SK-N-SH (cell line): ENCODE measurements around the gene TYMS. TPM values are rescaled to one million over a fixed set of nuclear protein-coding genes. Genes with fewer than 3 reads are reported as not detected.

ENCODE experiments used
- CTCF ChIA-PET: fragments of 300-600, 350-600 bp; formaldehyde crosslinking; extraction: SDS; loops from one replicate; lab custom pipeline; 2021; lab: Yijun Ruan, JAX
- POLR2A ChIA-PET: fragments of 350-600 bp; sonication (Branson Sonifier 250); formaldehyde crosslinking; extraction: SDS; loops from one replicate; lab custom pipeline; 2020; ENCODE audit warnings: antibody characterized with exemption, inconsistent platforms; lab: Yijun Ruan, JAX
- DNase-seq: peaks from one replicate; pipeline ENCODE4 v3.0.0; 2012
- H2AFZ ChIP-seq: fragments of 200-600 bp; sonication (generic); 2 replicates; pipeline ENCODE4 v1.8.1; 2016; ENCODE audit warnings: antibody characterized with exemption, mild to moderate bottlenecking, low read depth
- H3F3A ChIP-seq: fragments of 200-600 bp; sonication (generic); replicated peaks from 2 replicates; pipeline ENCODE3; 2016; ENCODE audit warnings: antibody characterized with exemption, mild to moderate bottlenecking; ENCODE audit not compliant: insufficient read depth
- H3K27ac ChIP-seq, 2 experiments: fragments of 200-500 bp in 1 of 2; fragments of 200-600 bp in 1 of 2; sonication (Bioruptor generic) in 1 of 2; sonication (generic), shearing (Covaris generic) in 1 of 2; 2 replicates each; pipeline versions ENCODE4 v1.5.1 to v1.6.1; 2014 to 2016; ENCODE audit warnings: low read depth in 2 of 2, inconsistent platforms in 1 of 2, low read length in 1 of 2, mild to moderate bottlenecking in 1 of 2, mixed read lengths in 1 of 2
- H3K27me3 ChIP-seq: fragments of 200-600 bp; sonication (generic), shearing (Covaris generic); 2 replicates; pipeline ENCODE4 v1.6.1; 2016; ENCODE audit warnings: mixed run types; ENCODE audit not compliant: insufficient read depth
- H3K36me3 ChIP-seq, 2 experiments: fragments of 200-500 bp in 1 of 2; fragments of 200-600 bp in 1 of 2; sonication (Bioruptor generic) in 1 of 2; sonication (generic) in 1 of 2; replicated peaks in 1 of 2; 2 replicates each; pipeline versions ENCODE3 to v1.5.1; 2014 to 2016; ENCODE audit warnings: low read length in 1 of 2, mild to moderate bottlenecking in 1 of 2; ENCODE audit not compliant: insufficient read depth in 2 of 2, control insufficient read depth in 1 of 2
- H3K4me1 ChIP-seq, 2 experiments: fragments of 200-500 bp in 1 of 2; fragments of 200-600 bp in 1 of 2; sonication (Bioruptor generic) in 1 of 2; sonication (generic), shearing (Covaris generic) in 1 of 2; 2 replicates each; pipeline versions ENCODE4 v1.5.1 to v1.6.1; 2014 to 2016; ENCODE audit warnings: low read depth in 1 of 2, low read length in 1 of 2, mixed run types in 1 of 2; ENCODE audit not compliant: insufficient read depth in 2 of 2, control insufficient read depth in 1 of 2
- H3K4me2 ChIP-seq: fragments of 200-600 bp; sonication (generic), shearing (Covaris generic); 2 replicates; pipeline ENCODE4 v1.6.1; 2017; ENCODE audit warnings: mixed run types
- H3K4me3 ChIP-seq, 2 experiments: fragments of 200-500 bp in 1 of 2; fragments of 200-600 bp in 1 of 2; sonication (Bioruptor generic) in 1 of 2; sonication (generic), shearing (Covaris generic) in 1 of 2; 2 replicates each; pipeline versions ENCODE4 v1.5.1 to v1.8.1; 2014 to 2016; ENCODE audit warnings: low read depth in 2 of 2, inconsistent platforms in 1 of 2, low read length in 1 of 2, mild to moderate bottlenecking in 1 of 2, mixed read lengths in 1 of 2, moderate library complexity in 1 of 2
- H3K79me2 ChIP-seq: fragments of 200-600 bp; sonication (generic); 2 replicates; pipeline ENCODE4 v1.8.1; 2017; ENCODE audit warnings: mild to moderate bottlenecking; ENCODE audit not compliant: insufficient read depth
- H3K9ac ChIP-seq: fragments of 200-600 bp; sonication (generic); 2 replicates; pipeline ENCODE4 v1.6.1; 2017; ENCODE audit warnings: mixed run types
- H3K9me2 ChIP-seq: fragments of 200-600 bp; sonication (generic); 2 replicates; pipeline ENCODE4 v1.6.1; 2017; ENCODE audit warnings: mixed run types
- H3K9me3 ChIP-seq: fragments of 200-600 bp; sonication (generic); 2 replicates; pipeline ENCODE4 v1.6.1; 2017; ENCODE audit warnings: mixed run types, mild to moderate bottlenecking, moderate library complexity
- H4K20me1 ChIP-seq: fragments of 200-600 bp; sonication (generic); 2 replicates; pipeline ENCODE4 v1.6.1; 2017; ENCODE audit warnings: mild to moderate bottlenecking, mixed run types; ENCODE audit not compliant: insufficient read depth
- FOSL2 ChIP-seq: IDR thresholded peaks from 2 replicates; pipeline ENCODE4 v1.4.0; 2012; ENCODE audit warnings: low read depth, mild to moderate bottlenecking, moderate library complexity, borderline replicate concordance
- FOXJ3 ChIP-seq: sonication (generic); formaldehyde crosslinking; IDR thresholded peaks from 2 replicates; pipeline ENCODE4 v1.5.1; 2020; ENCODE audit warnings: mild to moderate bottlenecking, missing genetic modification reagents
- GATA2 ChIP-seq: sonication (generic); formaldehyde crosslinking; IDR thresholded peaks from 2 replicates; pipeline ENCODE4 v1.5.0; 2020; ENCODE audit warnings: mild to moderate bottlenecking, missing genetic modification reagents
- MEF2A ChIP-seq: IDR thresholded peaks from 2 replicates; pipeline ENCODE4 v1.4.0; 2012; ENCODE audit warnings: low read depth, borderline replicate concordance
- NFIC ChIP-seq: IDR thresholded peaks from 2 replicates; pipeline ENCODE4 v1.4.0; 2012; ENCODE audit warnings: borderline replicate concordance
- NRF1 ChIP-seq: IDR thresholded peaks from 2 replicates; pipeline ENCODE4 v1.6.1; 2012; ENCODE audit warnings: low read depth, mild to moderate bottlenecking, low read length
- RFX5 ChIP-seq: IDR thresholded peaks from 2 replicates; pipeline ENCODE4 v1.6.1; 2012; ENCODE audit warnings: mild to moderate bottlenecking, improper control_type of control experiment, low read length
- TEAD4 ChIP-seq: IDR thresholded peaks from 2 replicates; pipeline ENCODE4 v1.4.0; 2012; ENCODE audit warnings: mild to moderate bottlenecking, borderline replicate concordance; ENCODE audit not compliant: insufficient read depth
- YY1 ChIP-seq: IDR thresholded peaks from 2 replicates; pipeline ENCODE4 v1.4.0; 2012; ENCODE audit warnings: low read depth, mild to moderate bottlenecking
- WGBS: methylation state at CpG from one replicate; pipeline ENCODE4 v1.1.6; 2017; ENCODE audit warnings: low lambda C conversion rate; 5-methylcytosine and 5-hydroxymethylcytosine counted together
- polyA plus RNA-seq, 3 experiments: library from polyadenylated mRNA; depleted of rRNA; stranded (reverse); fragments of >200 nt; gene quantifications; 2 replicates each; pipeline ENCODE4 v1.2.3, GENCODE V29; 2012
- TF ChIP-seq, protein P1 (sequence below): IDR thresholded peaks from 2 replicates; pipeline ENCODE4 v1.6.1; 2012; ENCODE audit warnings: mild to moderate bottlenecking, low read depth, low read length, moderate library complexity
- TF ChIP-seq, protein P2 (sequence below): IDR thresholded peaks from 2 replicates; pipeline ENCODE4 v1.4.0; 2012; ENCODE audit warnings: low read depth, borderline replicate concordance
- TF ChIP-seq, protein P3 (sequence below): fragments of 150-350 bp; IDR thresholded peaks from 2 replicates; pipeline ENCODE4 v1.6.1; 2016; ENCODE audit warnings: mild to moderate bottlenecking, low read depth, low read length
- TF ChIP-seq, protein P4 (sequence below): fragments of 150-350 bp; IDR thresholded peaks from 2 replicates; pipeline ENCODE4 v1.6.1; 2017; ENCODE audit warnings: antibody characterized with exemption, low read length, low read depth, borderline replicate concordance

Gene TYMS
- polyA plus RNA-seq, 1 of the 3 experiments (the other 2 are of a cell fraction), result 101 TPM

GRCh38 chr18:657311-658000 lies at the start of gene TYMS (continued):
- TF ChIP-seq, protein P1, sequence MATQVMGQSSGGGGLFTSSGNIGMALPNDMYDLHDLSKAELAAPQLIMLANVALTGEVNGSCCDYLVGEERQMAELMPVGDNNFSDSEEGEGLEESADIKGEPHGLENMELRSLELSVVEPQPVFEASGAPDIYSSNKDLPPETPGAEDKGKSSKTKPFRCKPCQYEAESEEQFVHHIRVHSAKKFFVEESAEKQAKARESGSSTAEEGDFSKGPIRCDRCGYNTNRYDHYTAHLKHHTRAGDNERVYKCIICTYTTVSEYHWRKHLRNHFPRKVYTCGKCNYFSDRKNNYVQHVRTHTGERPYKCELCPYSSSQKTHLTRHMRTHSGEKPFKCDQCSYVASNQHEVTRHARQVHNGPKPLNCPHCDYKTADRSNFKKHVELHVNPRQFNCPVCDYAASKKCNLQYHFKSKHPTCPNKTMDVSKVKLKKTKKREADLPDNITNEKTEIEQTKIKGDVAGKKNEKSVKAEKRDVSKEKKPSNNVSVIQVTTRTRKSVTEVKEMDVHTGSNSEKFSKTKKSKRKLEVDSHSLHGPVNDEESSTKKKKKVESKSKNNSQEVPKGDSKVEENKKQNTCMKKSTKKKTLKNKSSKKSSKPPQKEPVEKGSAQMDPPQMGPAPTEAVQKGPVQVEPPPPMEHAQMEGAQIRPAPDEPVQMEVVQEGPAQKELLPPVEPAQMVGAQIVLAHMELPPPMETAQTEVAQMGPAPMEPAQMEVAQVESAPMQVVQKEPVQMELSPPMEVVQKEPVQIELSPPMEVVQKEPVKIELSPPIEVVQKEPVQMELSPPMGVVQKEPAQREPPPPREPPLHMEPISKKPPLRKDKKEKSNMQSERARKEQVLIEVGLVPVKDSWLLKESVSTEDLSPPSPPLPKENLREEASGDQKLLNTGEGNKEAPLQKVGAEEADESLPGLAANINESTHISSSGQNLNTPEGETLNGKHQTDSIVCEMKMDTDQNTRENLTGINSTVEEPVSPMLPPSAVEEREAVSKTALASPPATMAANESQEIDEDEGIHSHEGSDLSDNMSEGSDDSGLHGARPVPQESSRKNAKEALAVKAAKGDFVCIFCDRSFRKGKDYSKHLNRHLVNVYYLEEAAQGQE, result no peak
- TF ChIP-seq, protein P2, sequence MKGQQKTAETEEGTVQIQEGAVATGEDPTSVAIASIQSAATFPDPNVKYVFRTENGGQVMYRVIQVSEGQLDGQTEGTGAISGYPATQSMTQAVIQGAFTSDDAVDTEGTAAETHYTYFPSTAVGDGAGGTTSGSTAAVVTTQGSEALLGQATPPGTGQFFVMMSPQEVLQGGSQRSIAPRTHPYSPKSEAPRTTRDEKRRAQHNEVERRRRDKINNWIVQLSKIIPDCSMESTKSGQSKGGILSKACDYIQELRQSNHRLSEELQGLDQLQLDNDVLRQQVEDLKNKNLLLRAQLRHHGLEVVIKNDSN, result no peak
- TF ChIP-seq TEAD4, result no peak
- TF ChIP-seq FOXJ3 (CRISPR knock-in tag), result no peak
- TF ChIP-seq, protein P3, sequence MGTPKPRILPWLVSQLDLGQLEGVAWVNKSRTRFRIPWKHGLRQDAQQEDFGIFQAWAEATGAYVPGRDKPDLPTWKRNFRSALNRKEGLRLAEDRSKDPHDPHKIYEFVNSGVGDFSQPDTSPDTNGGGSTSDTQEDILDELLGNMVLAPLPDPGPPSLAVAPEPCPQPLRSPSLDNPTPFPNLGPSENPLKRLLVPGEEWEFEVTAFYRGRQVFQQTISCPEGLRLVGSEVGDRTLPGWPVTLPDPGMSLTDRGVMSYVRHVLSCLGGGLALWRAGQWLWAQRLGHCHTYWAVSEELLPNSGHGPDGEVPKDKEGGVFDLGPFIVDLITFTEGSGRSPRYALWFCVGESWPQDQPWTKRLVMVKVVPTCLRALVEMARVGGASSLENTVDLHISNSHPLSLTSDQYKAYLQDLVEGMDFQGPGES, result no peak
- no peak for TF ChIP-seq NFIC
- TF ChIP-seq, protein P4, sequence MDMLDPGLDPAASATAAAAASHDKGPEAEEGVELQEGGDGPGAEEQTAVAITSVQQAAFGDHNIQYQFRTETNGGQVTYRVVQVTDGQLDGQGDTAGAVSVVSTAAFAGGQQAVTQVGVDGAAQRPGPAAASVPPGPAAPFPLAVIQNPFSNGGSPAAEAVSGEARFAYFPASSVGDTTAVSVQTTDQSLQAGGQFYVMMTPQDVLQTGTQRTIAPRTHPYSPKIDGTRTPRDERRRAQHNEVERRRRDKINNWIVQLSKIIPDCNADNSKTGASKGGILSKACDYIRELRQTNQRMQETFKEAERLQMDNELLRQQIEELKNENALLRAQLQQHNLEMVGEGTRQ, result no peak

GRCh38 chr18:607930-608329 lies 49.5 kb upstream of the TYMS start:
- DNase-seq, result no peak
- WGBS, result 80% methylated on average over 6 of the region's 7 CpGs
- H3K79me2 ChIP-seq, result no peaks in the 10 kb centered on the region
- no peak overlapping the region for H2AFZ ChIP-seq
- TF ChIP-seq RFX5 (no peak), MEF2A (no peak), YY1 (no peak), FOSL2 (no peak), NRF1 (no peak), GATA2 (CRISPR knock-in tag) (no peak)
- TF ChIP-seq, protein P1, result no peak
- ChIA-PET CTCF (interaction anchor here (1.2 to 1.4 kb wide), 2 partner anchors 16 to 223 kb away, joined by 3 read pairs; no protein-coding TSS in a partner anchor), POLR2A (no interaction called here)
- no peak overlapping the region for H3K9ac ChIP-seq
- H3K4me2 ChIP-seq, result no peak overlapping the region
- no peaks in the 10 kb centered on the region for H3K9me2 ChIP-seq
- H3K36me3 ChIP-seq, result no peaks in the 10 kb centered on the region
- no peaks in the 10 kb centered on the region for H3F3A ChIP-seq
- no peak overlapping the region for H3K4me3 ChIP-seq
- H3K4me1 ChIP-seq, result no peaks in the 10 kb centered on the region
- no peaks in the 10 kb centered on the region for H3K9me3 ChIP-seq
- H4K20me1 ChIP-seq, result no peaks in the 10 kb centered on the region
- H3K27ac ChIP-seq, result no peak overlapping the region
- H3K27me3 ChIP-seq, result no peaks in the 10 kb centered on the region; the same call in 1 of the 2 replicates
